GM10847 (cell line): ENCODE data around the gene SGTA.

Experiments used
- POLR2A ChIP-seq: IDR thresholded peaks from 2 replicates; pipeline ENCODE4 v1.6.1; 2011; ENCODE audit not compliant: insufficient read length; ENCODE audit errors: extremely low read depth

SGTA gene

DNA sequence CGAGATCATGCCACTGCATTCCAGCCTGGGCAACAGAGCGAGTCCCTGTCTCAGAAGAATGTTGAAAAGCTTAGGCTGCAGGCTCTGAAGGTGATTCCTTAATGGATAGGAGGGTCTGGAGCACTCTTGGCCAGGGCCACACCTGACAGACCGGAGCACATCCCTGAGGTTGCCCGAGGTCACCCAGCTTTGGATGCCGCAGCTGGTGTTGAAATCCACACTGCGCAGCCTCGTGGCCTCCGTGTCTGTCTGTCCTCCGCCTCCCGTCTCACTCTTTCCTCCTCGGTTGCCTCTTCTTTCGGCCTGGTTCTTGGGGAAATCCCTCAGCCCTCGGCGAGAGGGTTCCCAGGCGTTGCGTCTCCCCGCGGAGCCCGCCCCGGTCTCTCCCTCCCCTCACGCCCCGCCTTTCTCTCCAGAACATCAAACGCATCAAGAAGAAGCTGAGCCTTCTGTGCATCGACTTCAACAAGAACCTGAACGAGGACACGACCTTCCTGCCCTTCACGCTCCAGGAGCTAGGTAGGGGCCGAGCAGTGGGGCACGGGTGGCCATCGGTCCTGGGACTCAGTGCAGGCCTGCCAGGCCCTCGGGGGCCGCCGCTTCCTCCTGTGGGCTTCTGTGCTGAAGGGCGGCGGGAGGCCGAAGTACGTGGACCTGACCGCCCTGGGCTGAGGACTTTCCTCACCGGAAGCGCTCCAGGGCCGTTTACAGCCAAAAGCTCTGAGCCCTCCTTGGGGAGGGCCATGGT lies 16.4 kb upstream of the SGTA start:
- no peak for TF ChIP-seq POLR2A

GRCh38 chr19:2798733-2799132 lies 15.7 kb upstream of the SGTA start:
- no peak for TF ChIP-seq POLR2A

GRCh38 chr19:2798158-2798685 lies 15.1 kb upstream of the SGTA start:
- TF ChIP-seq POLR2A = no peak

GRCh38 chr19:2797280-2797679 lies 14.2 kb upstream of the SGTA start:
- no peak for TF ChIP-seq POLR2A

- no peak for TF ChIP-seq POLR2A
Observed at GRCh38 chr19:2796659-2797266, 13.7 kb upstream of the SGTA start.

- no peak for TF ChIP-seq POLR2A
Observed at GRCh38 chr19:2795827-2796658, 13.0 kb upstream of the SGTA start.

DNA sequence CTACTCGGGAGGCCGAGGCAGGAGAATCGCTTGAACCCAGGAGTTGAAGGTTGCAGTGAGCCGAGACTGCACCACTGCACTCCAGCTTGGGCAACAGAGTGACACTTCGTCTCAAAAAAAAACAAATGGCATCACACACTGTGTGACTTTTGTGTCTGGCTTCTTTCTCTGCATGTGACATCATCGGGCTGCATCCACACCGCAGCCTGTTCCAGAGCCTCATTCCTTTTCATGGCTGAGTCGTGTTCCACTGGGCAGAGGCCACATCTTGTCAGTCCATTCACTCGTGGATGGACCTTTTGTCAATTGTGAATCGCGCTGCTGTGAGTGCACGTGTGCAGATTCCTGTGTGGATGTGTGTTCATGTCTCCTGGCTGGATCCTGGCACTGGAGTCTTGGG lies 10.5 kb upstream of the SGTA start:
- TF ChIP-seq POLR2A = no peak

DNA sequence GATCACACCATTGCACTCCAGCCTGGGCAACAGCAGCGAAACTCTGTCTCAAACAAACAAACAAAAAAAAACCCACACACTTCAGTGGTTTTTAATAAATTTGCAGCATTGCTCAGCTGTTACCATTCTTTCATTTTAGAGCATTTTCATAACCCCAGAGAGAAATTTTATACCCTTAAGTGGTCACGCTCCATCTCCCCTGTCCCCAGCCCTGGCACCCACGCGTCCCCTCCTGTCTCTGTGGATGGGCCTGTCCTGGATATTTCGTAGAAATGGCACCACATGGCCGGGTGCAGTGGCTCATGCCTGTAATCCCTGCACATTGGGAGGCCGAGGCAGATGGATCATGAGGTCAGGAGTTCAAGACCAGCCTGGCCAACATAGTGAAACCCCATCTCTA lies 10.1 kb upstream of the SGTA start:
- no peak for TF ChIP-seq POLR2A

DNA sequence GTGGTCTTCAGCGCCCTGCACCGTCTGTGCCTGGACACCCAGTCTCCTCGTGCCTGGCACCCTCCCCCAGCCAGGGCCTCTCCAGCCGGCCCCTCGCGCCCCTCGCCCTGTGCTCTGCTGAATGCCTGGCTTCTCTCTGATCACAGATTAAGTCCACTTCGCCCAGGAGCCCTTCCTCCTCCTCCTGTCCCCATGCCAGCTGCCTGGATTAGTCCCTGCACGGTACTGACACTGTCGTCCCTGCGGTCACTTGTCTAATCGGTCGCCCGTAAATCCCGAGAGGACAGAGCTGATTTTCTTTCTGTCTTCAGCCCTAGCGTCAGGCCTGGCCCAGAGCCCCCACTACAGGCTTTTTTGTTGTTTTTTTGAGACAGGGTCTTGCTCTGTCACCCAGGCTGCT lies 8.8 kb upstream of the SGTA start:
- TF ChIP-seq POLR2A = no peak

GRCh38 chr19:2791440-2791839 lies 8.4 kb upstream of the SGTA start:
- no peak for TF ChIP-seq POLR2A

GRCh38 chr19:2790557-2791271 lies 7.6 kb upstream of the SGTA start:
- TF ChIP-seq POLR2A = no peak

GRCh38 chr19:2790194-2790556 lies 7.1 kb upstream of the SGTA start:
- TF ChIP-seq POLR2A = no peak

DNA sequence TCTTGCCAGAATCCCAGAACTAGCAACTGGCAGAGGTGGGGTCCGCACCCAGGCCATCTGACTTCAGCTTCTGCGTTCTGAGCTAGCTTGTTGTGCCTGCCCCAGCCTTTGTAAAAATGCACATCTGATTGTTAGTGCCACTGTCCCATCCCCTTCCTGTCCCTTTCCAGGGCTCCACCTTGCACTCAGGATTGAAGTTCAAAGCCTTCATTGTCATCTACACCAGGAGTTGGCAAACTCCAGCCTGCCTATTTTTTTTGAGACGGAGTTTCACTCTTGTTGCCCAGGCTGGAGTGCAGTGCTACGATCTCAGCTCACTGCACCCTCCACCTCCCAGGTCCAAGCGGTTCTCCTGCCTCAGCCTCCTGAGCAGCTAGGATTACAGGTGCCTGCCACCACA lies 5.2 kb upstream of the SGTA start:
- no peak for TF ChIP-seq POLR2A

DNA sequence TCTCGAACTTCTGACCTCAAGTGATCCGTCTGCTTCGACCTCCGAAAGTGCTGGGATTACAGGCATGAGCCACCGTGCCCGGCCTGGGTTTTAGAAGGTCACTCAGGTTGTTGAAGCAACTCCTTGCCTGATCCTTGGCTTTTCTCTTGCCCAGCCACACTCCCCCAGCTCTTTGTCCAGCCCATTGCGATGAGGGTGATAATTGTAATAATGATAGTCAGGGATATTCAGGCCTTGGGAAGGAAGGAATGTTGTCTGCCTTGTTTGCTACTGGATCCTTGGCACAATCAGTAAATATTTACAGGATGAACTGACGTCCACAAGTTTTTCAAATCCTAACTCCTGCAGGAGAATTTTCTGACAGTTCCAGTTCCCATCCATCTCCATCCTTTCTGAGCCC lies 4.0 kb upstream of the SGTA start:
- no peak for TF ChIP-seq POLR2A
